ENCODE data around the gene SS18L1. TPM values are rescaled to one million over a fixed set of nuclear protein-coding genes. Genes with fewer than 3 reads are reported as not detected.
A peak's percentile ranks its signal among the peaks of the same experiment; 100 is the strongest.

Gene SS18L1
- total RNA-seq, 1 experiment from 2014 or later, result 17.9 TPM

GRCh38 chr20:62104234-62104789 lies 39.3 kb upstream of the SS18L1 start:
- Histone ChIP-seq H3K27ac (ENCODE audit: low read length) (no peak overlapping the region), H3K79me2 (ENCODE audit: low read length) (no peaks in the 10 kb centered on the region), H3K4me1 (ENCODE audit: insufficient read depth, low read length) (no peaks in the 10 kb centered on the region), H3K9ac (ENCODE audit: low read length) (no peak overlapping the region), H3K4me3 (ENCODE audit: low read length) (no peak overlapping the region), H3K9me3 (ENCODE audit: low read length) (peaks cover 8% of the 10 kb centered on the region), H3K36me3 (ENCODE audit: low read depth, low read length) (no peaks in the 10 kb centered on the region), H3K9me2 (replicated peaks; ENCODE audit: low read length) (no peaks in the 10 kb centered on the region), H3F3A (ENCODE audit: low read length, unreplicated experiment) (no peaks in the 10 kb centered on the region), H3K4me2 (ENCODE audit: low read length) (no peak overlapping the region), H3K27me3 (ENCODE audit: low read length) (peaks cover 5% of the 10 kb centered on the region; the same call in 1 of the 2 replicates), H2AFZ (ENCODE audit: low read length) (no peak overlapping the region), H4K20me1 (ENCODE audit: low read length) (no peaks in the 10 kb centered on the region)
- no TSS peak for BruUV-seq (replicated peaks)
- TF ChIP-seq CTCF (conservative IDR thresholded peaks at IDR 0.05; ENCODE audit: low read depth, low read length) (no peak), EZH2 (IDR thresholded peaks at IDR 0.05; ENCODE audit: low read length, unreplicated experiment) (no peak), EZH2phosphoT487 (IDR thresholded peaks at IDR 0.05; ENCODE audit: borderline replicate concordance, low read length) (no peak)
- intact Hi-C loops (cut with micrococcal nuclease), result no loop called here
- ChIA-PET CTCF (no interaction called here), POLR2A (ENCODE audit: unreplicated experiment) (no interaction called here)
- ATAC-seq, result no peak
- DNase-seq, result no peak

GRCh38 chr20:62104791-62105345 lies 38.7 kb upstream of the SS18L1 start:
- no peak overlapping the region for H3K4me3 ChIP-seq (ENCODE audit: low read length)
- ChIA-PET CTCF (no interaction called here), POLR2A (ENCODE audit: unreplicated experiment) (no interaction called here)
- H3K27ac ChIP-seq (ENCODE audit: low read length), result no peak overlapping the region
- no peaks in the 10 kb centered on the region for H3K9me2 ChIP-seq (replicated peaks; ENCODE audit: low read length)
- H3F3A ChIP-seq (ENCODE audit: low read length, unreplicated experiment), result no peaks in the 10 kb centered on the region
- no peaks in the 10 kb centered on the region for H3K79me2 ChIP-seq (ENCODE audit: low read length)
- ATAC-seq (peak; percentile 87), DNase-seq (peak; percentile 37)
- H3K9ac ChIP-seq (ENCODE audit: low read length), result no peak overlapping the region
- H3K4me2 ChIP-seq (ENCODE audit: low read length), result no peak overlapping the region
- H3K4me1 ChIP-seq (ENCODE audit: insufficient read depth, low read length), result no peaks in the 10 kb centered on the region
- intact Hi-C loops (cut with micrococcal nuclease), result no loop called here
- H2AFZ ChIP-seq (ENCODE audit: low read length), result no peak overlapping the region
- no peaks in the 10 kb centered on the region for H3K36me3 ChIP-seq (ENCODE audit: low read depth, low read length)
- TF ChIP-seq EZH2 (IDR thresholded peaks at IDR 0.05; ENCODE audit: low read length, unreplicated experiment), result no peak
- no peak for TF ChIP-seq EZH2phosphoT487 (IDR thresholded peaks at IDR 0.05; ENCODE audit: borderline replicate concordance, low read length)
- TF ChIP-seq CTCF (conservative IDR thresholded peaks at IDR 0.05; ENCODE audit: low read depth, low read length), result no peak
- H4K20me1 ChIP-seq (ENCODE audit: low read length), result no peaks in the 10 kb centered on the region
- BruUV-seq (replicated peaks), result no TSS peak
- H3K27me3 ChIP-seq (ENCODE audit: low read length), result peaks cover 5% of the 10 kb centered on the region; the same call in 1 of the 2 replicates
- H3K9me3 ChIP-seq (ENCODE audit: low read length), result peaks cover 11% of the 10 kb centered on the region

- no peaks in the 10 kb centered on the region for H3F3A ChIP-seq (ENCODE audit: low read length, unreplicated experiment)
- TF ChIP-seq EZH2phosphoT487 (IDR thresholded peaks at IDR 0.05; ENCODE audit: borderline replicate concordance, low read length) (no peak), EZH2 (IDR thresholded peaks at IDR 0.05; ENCODE audit: low read length, unreplicated experiment) (no peak), CTCF (conservative IDR thresholded peaks at IDR 0.05; ENCODE audit: low read depth, low read length) (no peak)
- no peaks in the 10 kb centered on the region for H3K79me2 ChIP-seq (ENCODE audit: low read length)
- H3K27ac ChIP-seq (ENCODE audit: low read length), result no peak overlapping the region
- H3K36me3 ChIP-seq (ENCODE audit: low read depth, low read length), result no peaks in the 10 kb centered on the region
- H3K4me1 ChIP-seq (ENCODE audit: insufficient read depth, low read length), result no peaks in the 10 kb centered on the region
- H3K27me3 ChIP-seq (ENCODE audit: low read length), result peaks cover 5% of the 10 kb centered on the region; the same call in 1 of the 2 replicates
- H2AFZ ChIP-seq (ENCODE audit: low read length), result no peak overlapping the region
- ChIA-PET CTCF (no interaction called here), POLR2A (ENCODE audit: unreplicated experiment) (no interaction called here)
- no peak overlapping the region for H3K4me2 ChIP-seq (ENCODE audit: low read length)
- H3K4me3 ChIP-seq (ENCODE audit: low read length), result no peak overlapping the region
- H4K20me1 ChIP-seq (ENCODE audit: low read length), result no peaks in the 10 kb centered on the region
- no peak overlapping the region for H3K9ac ChIP-seq (ENCODE audit: low read length)
- peaks cover 11% of the 10 kb centered on the region for H3K9me3 ChIP-seq (ENCODE audit: low read length)
- intact Hi-C loops (cut with micrococcal nuclease), result no loop called here
- ATAC-seq (no peak), DNase-seq (no peak)
- BruUV-seq (replicated peaks), result no TSS peak
- H3K9me2 ChIP-seq (replicated peaks; ENCODE audit: low read length), result no peaks in the 10 kb centered on the region
Observed at GRCh38 chr20:62105592-62105991, 38.0 kb upstream of the SS18L1 start.
